K562 (cell line): Measurements from ENCODE around the gene BRAF. TPM values are rescaled to one million over a fixed set of nuclear protein-coding genes. Genes with fewer than 3 reads are reported as not detected.

Experiments
- CHD2 ChIP-seq: IDR thresholded peaks from 2 replicates; pipeline ENCODE4 v1.6.1; 2011; ENCODE audit warnings: low read depth, low read length
- CREB3L1 ChIP-seq: fragments of 450-650 bp; IDR thresholded peaks from 2 replicates; pipeline ENCODE4 v1.6.1; 2014; ENCODE audit warnings: low read depth, mild to moderate bottlenecking, moderate library complexity, borderline replicate concordance
- CTCFL ChIP-seq: IDR thresholded peaks from 2 replicates; pipeline ENCODE4 v1.6.1; 2011; ENCODE audit warnings: borderline replicate concordance, low read depth, mild to moderate bottlenecking, moderate library complexity, low read length; ENCODE audit not compliant: insufficient read depth, poor library complexity, severe bottlenecking
- GABPB1 ChIP-seq: sonication (generic); formaldehyde crosslinking; IDR thresholded peaks from 2 replicates; pipeline ENCODE4 v1.8.0; 2022; ENCODE audit warnings: mild to moderate bottlenecking, missing genetic modification reagents
- HCFC1 ChIP-seq: IDR thresholded peaks from 2 replicates; pipeline ENCODE4 v1.6.1; 2012; ENCODE audit warnings: low read depth, low read length, improper control_type of control experiment
- LCOR ChIP-seq: sonication (generic); formaldehyde crosslinking; IDR thresholded peaks from 2 replicates; pipeline ENCODE4 v1.8.0; 2022; ENCODE audit warnings: mild to moderate bottlenecking, missing genetic modification reagents
- MAFF ChIP-seq: IDR thresholded peaks from 2 replicates; pipeline ENCODE4 v1.6.1; 2012; ENCODE audit warnings: low read length, improper control_type of control experiment
- MYC ChIP-seq, 2 experiments: fragments of 250-450 bp in 1 of 2; sonication (Bioruptor Pico) in 1 of 2; IDR thresholded peaks; 2 replicates each; pipeline versions ENCODE4 v1.5.1 to v1.6.1; 2012 to 2021; ENCODE audit warnings: low read depth in 2 of 2, borderline replicate concordance in 1 of 2, improper control_type of control experiment in 1 of 2, low read length in 1 of 2, mild to moderate bottlenecking in 1 of 2, moderate library complexity in 1 of 2
- POLR2B ChIP-seq: fragments of 450-650 bp; IDR thresholded peaks from 2 replicates; pipeline ENCODE4 v1.6.1; 2018; ENCODE audit warnings: low read depth; ENCODE audit not compliant: partially characterized antibody
- RCOR1 ChIP-seq, 2 experiments: IDR thresholded peaks; 2 replicates each; pipeline ENCODE4 v1.6.1; 2012; ENCODE audit warnings: low read depth in 2 of 2, low read length in 2 of 2, borderline replicate concordance in 1 of 2, improper control_type of control experiment in 1 of 2
- SAP30 ChIP-seq: fragments of 200-600 bp; sonication (generic); IDR thresholded peaks from 2 replicates; pipeline ENCODE4 v1.6.1; 2012; ENCODE audit warnings: borderline replicate concordance, low read depth, mild to moderate bottlenecking, moderate library complexity, low read length, control low read depth, inconsistent platforms; ENCODE audit not compliant: insufficient read depth, poor library complexity, severe bottlenecking
- STAG1 ChIP-seq: sonication (generic); formaldehyde crosslinking; IDR thresholded peaks from 2 replicates; pipeline ENCODE4 v1.5.0; 2020; ENCODE audit warnings: missing genetic modification reagents, borderline replicate concordance
- U2AF1 ChIP-seq: fragments of 200-400 bp; formaldehyde crosslinking; optimal IDR thresholded peaks from 2 replicates; pipeline ENCODE3; 2017; ENCODE audit warnings: mild to moderate bottlenecking, low read depth, low read length, moderate library complexity
- ZNF12 ChIP-seq: sonication (generic); formaldehyde crosslinking; IDR thresholded peaks from 2 replicates; pipeline ENCODE4 v1.4.0; 2020; ENCODE audit warnings: mild to moderate bottlenecking, missing genetic modification reagents
- ZNF384 ChIP-seq: IDR thresholded peaks from 2 replicates; pipeline ENCODE4 v1.6.1; 2012; ENCODE audit warnings: low read depth, low read length, improper control_type of control experiment
- ZNF449 ChIP-seq: fragments of 250-450 bp; sonication (Bioruptor Pico); IDR thresholded peaks from 2 replicates; pipeline ENCODE4 v1.8.0; 2022; ENCODE audit warnings: moderate library complexity, mild to moderate bottlenecking, inconsistent platforms
- polyA plus RNA-seq, 8 experiments: library from polyadenylated mRNA; depleted of rRNA in 4 of 8; stranded (reverse) in 5 of 8; unstranded in 3 of 8; fragments of >200 nt; fragmentation: Nextera tagmentation in 2 of 8; fragmentation: Illumina TruSeq in 1 of 8; extraction: Ambion mirVana in 2 of 8; extraction: Trizol in 1 of 8; gene quantifications; 2 replicates each; pipeline versions ENCODE4 v1.2.1 to v1.2.3, GENCODE V29; 2011 to 2014; ENCODE audit warnings: inconsistent platforms in 1 of 8, missing spikeins in 1 of 8
- total RNA-seq, 7 experiments: library from RNA; depleted of rRNA in 6 of 7; stranded (reverse); fragments of >200 nt in 6 of 7; fragmentation: Illumina TruSeq in 2 of 7; extraction: Trizol in 2 of 7; gene quantifications; 2 replicates each; pipeline versions ENCODE4 v1.2.1 to v1.2.3, GENCODE V29; 2011 to 2021; ENCODE audit warnings: low replicate concordance in 1 of 7
- TF ChIP-seq, protein P1 (sequence below): fragments of 450-650 bp; conservative IDR thresholded peaks from 2 replicates; pipeline ENCODE4 v1.6.1; 2016; ENCODE audit warnings: missing genetic modification characterization, low read depth, mild to moderate bottlenecking, missing compliant biosample characterization, moderate library complexity
- TF ChIP-seq, protein P2 (sequence below): fragments of 450-650 bp; formaldehyde crosslinking; IDR thresholded peaks from 2 replicates; pipeline ENCODE4 v1.4.0; 2020; ENCODE audit warnings: mild to moderate bottlenecking, moderate library complexity

BRAF gene
- total and polyA plus RNA-seq, 9 of the 15 experiments (the other 6 are each of a cell fraction or from before 2014, with no cell fraction given), result 3.6 to 38.3 (median 21.9) TPM

DNA sequence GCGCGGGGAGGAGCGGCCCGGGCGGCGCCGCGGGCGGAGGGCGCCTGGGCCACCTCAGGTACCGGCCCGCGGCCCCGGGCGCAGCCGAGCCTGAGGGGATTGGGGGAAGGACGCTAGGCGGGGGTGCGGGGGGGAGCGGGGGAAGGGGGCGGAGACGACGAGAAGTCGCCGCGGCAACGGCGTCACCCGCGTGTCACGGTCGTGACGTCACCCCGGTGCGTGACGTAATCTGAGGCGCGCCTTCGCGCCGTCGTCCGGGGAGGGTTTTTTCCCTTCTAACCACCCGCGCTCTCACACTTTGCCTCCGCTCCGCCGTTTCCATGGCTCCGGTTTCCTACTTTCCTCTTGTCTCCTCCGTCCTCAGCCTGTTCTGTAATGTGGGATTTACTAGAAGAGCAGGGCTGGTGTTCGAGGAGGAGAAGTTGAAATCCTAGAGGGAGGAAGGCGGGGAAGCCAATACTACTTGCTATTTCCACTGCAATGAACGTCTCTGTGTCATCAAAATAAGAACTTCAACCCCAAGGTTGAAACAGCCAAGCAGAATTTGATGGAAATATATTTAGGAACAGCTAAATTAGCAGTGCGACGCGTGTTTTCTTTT is at the start of gene BRAF (continued):
- TF ChIP-seq CTCFL, result peak; percentile 1
- TF ChIP-seq LCOR (CRISPR knock-in tag), result peak; percentile 46; the same call in 1 of the 2 replicates
- TF ChIP-seq ZNF12 (CRISPR knock-in tag), result 0 out of 2 replicates have a peak, but pooled peaks have one; percentile 9
- 0 out of 2 replicates have a peak, but pooled peaks have one; percentile 14 for TF ChIP-seq MAFF
- no peak for TF ChIP-seq STAG1 (CRISPR knock-in tag)
- peak; percentile 64; the same call in 1 of the 2 replicates for TF ChIP-seq MYC (IDR thresholded peaks at IDR 0.05; ENCODE audit: low read depth, low read length)
- no peak for TF ChIP-seq MYC (CRISPR knock-in tag; IDR thresholded peaks at IDR 0.05; ENCODE audit: borderline replicate concordance, low read depth)
- peak; percentile 74 for TF ChIP-seq HCFC1
- TF ChIP-seq, protein P1, sequence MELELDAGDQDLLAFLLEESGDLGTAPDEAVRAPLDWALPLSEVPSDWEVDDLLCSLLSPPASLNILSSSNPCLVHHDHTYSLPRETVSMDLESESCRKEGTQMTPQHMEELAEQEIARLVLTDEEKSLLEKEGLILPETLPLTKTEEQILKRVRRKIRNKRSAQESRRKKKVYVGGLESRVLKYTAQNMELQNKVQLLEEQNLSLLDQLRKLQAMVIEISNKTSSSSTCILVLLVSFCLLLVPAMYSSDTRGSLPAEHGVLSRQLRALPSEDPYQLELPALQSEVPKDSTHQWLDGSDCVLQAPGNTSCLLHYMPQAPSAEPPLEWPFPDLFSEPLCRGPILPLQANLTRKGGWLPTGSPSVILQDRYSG (tag), result peak; percentile 60; the same call in 1 of the 2 replicates
- peak; percentile 47 to 69; a peak in 2 of 4 replicates for TF ChIP-seq RCOR1 (IDR thresholded peaks at IDR 0.05; ENCODE audit: borderline replicate concordance in 1 of 2, low read depth in 2 of 2, low read length in 2 of 2)
- TF ChIP-seq, protein P2, sequence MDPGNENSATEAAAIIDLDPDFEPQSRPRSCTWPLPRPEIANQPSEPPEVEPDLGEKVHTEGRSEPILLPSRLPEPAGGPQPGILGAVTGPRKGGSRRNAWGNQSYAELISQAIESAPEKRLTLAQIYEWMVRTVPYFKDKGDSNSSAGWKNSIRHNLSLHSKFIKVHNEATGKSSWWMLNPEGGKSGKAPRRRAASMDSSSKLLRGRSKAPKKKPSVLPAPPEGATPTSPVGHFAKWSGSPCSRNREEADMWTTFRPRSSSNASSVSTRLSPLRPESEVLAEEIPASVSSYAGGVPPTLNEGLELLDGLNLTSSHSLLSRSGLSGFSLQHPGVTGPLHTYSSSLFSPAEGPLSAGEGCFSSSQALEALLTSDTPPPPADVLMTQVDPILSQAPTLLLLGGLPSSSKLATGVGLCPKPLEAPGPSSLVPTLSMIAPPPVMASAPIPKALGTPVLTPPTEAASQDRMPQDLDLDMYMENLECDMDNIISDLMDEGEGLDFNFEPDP (CRISPR knock-in tag), result no peak
- peak; percentile 75; the same call in 1 of the 2 replicates for TF ChIP-seq GABPB1 (CRISPR knock-in tag)
- peak; percentile 59 for TF ChIP-seq SAP30
- peak; percentile 56 for TF ChIP-seq CHD2
- TF ChIP-seq ZNF449 (CRISPR knock-in tag), result no peak
- TF ChIP-seq POLR2B, result peak; percentile 97
- peak; percentile 77 for TF ChIP-seq ZNF384
- TF ChIP-seq CREB3L1, result peak; percentile 63; the same call in 1 of the 2 replicates
- TF ChIP-seq U2AF1, result no peak
